ENCODE data around the gene EIF3M.

GRCh38 chr11:32561835-32562234, 21.8 kb upstream of the EIF3M start:
- TF ChIP-seq POLR2A (IDR thresholded peaks at IDR 0.05) (no peak), EP300 (IDR thresholded peaks at IDR 0.05) (no peak)
- TF ChIP-seq, protein P1, sequence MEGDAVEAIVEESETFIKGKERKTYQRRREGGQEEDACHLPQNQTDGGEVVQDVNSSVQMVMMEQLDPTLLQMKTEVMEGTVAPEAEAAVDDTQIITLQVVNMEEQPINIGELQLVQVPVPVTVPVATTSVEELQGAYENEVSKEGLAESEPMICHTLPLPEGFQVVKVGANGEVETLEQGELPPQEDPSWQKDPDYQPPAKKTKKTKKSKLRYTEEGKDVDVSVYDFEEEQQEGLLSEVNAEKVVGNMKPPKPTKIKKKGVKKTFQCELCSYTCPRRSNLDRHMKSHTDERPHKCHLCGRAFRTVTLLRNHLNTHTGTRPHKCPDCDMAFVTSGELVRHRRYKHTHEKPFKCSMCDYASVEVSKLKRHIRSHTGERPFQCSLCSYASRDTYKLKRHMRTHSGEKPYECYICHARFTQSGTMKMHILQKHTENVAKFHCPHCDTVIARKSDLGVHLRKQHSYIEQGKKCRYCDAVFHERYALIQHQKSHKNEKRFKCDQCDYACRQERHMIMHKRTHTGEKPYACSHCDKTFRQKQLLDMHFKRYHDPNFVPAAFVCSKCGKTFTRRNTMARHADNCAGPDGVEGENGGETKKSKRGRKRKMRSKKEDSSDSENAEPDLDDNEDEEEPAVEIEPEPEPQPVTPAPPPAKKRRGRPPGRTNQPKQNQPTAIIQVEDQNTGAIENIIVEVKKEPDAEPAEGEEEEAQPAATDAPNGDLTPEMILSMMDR (IDR thresholded peaks at IDR 0.05), result no peak
